ENCODE results near the gene DNTT. TPM values are rescaled to one million over a fixed set of nuclear protein-coding genes. Genes with fewer than 3 reads are reported as not detected.

DNTT gene
- total RNA-seq, 1 donor from 2014 or later, result not detected

DNA sequence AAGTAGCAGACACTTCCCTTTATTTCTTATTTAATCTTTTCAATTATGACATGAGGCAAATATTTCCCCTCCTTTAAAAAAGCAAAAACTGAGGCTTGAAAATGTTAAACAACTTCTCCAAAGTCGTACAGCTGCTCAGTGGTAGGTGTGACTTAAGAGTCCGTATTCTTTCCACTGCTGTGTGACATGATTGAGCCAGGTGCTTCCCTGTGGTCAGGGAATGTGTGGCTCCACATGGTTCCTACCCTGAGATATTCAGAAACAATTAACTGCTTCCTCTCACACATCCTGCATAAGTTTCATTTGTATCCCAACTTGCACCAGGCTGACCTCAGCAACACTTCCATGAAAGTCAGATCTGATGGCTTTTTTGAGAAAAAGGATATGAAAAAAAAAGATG lies 41.0 kb downstream of the DNTT start:
- no peak overlapping the region for H3K27ac Mint-ChIP-seq
- TF ChIP-seq, protein P1, sequence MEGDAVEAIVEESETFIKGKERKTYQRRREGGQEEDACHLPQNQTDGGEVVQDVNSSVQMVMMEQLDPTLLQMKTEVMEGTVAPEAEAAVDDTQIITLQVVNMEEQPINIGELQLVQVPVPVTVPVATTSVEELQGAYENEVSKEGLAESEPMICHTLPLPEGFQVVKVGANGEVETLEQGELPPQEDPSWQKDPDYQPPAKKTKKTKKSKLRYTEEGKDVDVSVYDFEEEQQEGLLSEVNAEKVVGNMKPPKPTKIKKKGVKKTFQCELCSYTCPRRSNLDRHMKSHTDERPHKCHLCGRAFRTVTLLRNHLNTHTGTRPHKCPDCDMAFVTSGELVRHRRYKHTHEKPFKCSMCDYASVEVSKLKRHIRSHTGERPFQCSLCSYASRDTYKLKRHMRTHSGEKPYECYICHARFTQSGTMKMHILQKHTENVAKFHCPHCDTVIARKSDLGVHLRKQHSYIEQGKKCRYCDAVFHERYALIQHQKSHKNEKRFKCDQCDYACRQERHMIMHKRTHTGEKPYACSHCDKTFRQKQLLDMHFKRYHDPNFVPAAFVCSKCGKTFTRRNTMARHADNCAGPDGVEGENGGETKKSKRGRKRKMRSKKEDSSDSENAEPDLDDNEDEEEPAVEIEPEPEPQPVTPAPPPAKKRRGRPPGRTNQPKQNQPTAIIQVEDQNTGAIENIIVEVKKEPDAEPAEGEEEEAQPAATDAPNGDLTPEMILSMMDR (IDR thresholded peaks at IDR 0.05; ENCODE audit: unreplicated experiment), result no peak
- H3K4me3 Mint-ChIP-seq (ENCODE audit: low read depth), result no peak overlapping the region
- no peaks in the 10 kb centered on the region for H3K36me3 Mint-ChIP-seq (ENCODE audit: insufficient read depth)
- H3K9me3 Mint-ChIP-seq (ENCODE audit: low read depth), result peaks cover 7% of the 10 kb centered on the region
- no peaks in the 10 kb centered on the region for H3K4me1 Mint-ChIP-seq (ENCODE audit: low read depth)
- peaks cover 2% of the 10 kb centered on the region for H3K27me3 Mint-ChIP-seq
- no peak for DNase-seq (ENCODE audit: low spot score, unreplicated experiment)

GRCh38 chr10:96346295-96346694 lies 42.1 kb downstream of the DNTT start:
- TF ChIP-seq, protein P1 (IDR thresholded peaks at IDR 0.05; ENCODE audit: unreplicated experiment), result no peak
- H3K4me1 Mint-ChIP-seq (ENCODE audit: low read depth), result no peaks in the 10 kb centered on the region
- H3K27ac Mint-ChIP-seq, result no peak overlapping the region
- peaks cover 7% of the 10 kb centered on the region for H3K9me3 Mint-ChIP-seq (ENCODE audit: low read depth)
- no peaks in the 10 kb centered on the region for H3K36me3 Mint-ChIP-seq (ENCODE audit: insufficient read depth)
- H3K4me3 Mint-ChIP-seq (ENCODE audit: low read depth), result no peak overlapping the region
- DNase-seq (ENCODE audit: low spot score, unreplicated experiment), result no peak
- H3K27me3 Mint-ChIP-seq, result peaks cover 2% of the 10 kb centered on the region

DNA sequence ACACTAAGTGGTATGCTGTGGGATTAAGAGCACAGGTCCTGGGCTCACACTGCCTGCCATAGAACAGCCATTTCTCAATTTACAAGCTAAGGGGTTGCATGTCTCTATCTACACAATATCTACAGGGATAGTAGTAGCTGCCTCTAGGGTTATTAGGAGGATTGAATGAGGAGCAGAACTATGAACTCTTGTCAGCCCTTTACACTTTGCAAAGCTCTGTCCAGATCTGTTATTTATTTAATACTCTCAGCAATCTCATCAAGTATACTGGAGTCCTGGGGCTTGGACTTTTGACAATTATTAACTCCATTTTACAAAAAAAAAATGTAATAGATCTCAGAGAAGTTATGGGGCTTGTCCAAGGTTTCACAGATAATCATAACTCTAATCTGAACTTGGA lies 47.8 kb downstream of the DNTT start:
- Mint-ChIP-seq H3K27me3 (no peaks in the 10 kb centered on the region), H3K36me3 (ENCODE audit: insufficient read depth) (no peaks in the 10 kb centered on the region)
- TF ChIP-seq, protein P1 (IDR thresholded peaks at IDR 0.05; ENCODE audit: unreplicated experiment), result no peak

GRCh38 chr10:96352582-96352981 lies 48.3 kb downstream of the DNTT start:
- peaks cover 4% of the 10 kb centered on the region for H3K4me1 Mint-ChIP-seq (ENCODE audit: low read depth)
- no peak overlapping the region for H3K4me3 Mint-ChIP-seq (ENCODE audit: low read depth)
- no peaks in the 10 kb centered on the region for H3K27me3 Mint-ChIP-seq
- DNase-seq (ENCODE audit: low spot score, unreplicated experiment), result no peak
- H3K36me3 Mint-ChIP-seq (ENCODE audit: insufficient read depth), result no peaks in the 10 kb centered on the region
- TF ChIP-seq, protein P1 (IDR thresholded peaks at IDR 0.05; ENCODE audit: unreplicated experiment), result no peak
- no peaks in the 10 kb centered on the region for H3K9me3 Mint-ChIP-seq (ENCODE audit: low read depth)
- H3K27ac Mint-ChIP-seq, result no peak overlapping the region

More for the DNA sequence above, 47.8 kb downstream of the DNTT start:
- no peak overlapping the region for H3K4me3 Mint-ChIP-seq (ENCODE audit: low read depth)
- H3K27ac Mint-ChIP-seq, result no peak overlapping the region
- H3K4me1 Mint-ChIP-seq (ENCODE audit: low read depth), result peaks cover 4% of the 10 kb centered on the region
- H3K9me3 Mint-ChIP-seq (ENCODE audit: low read depth), result no peaks in the 10 kb centered on the region
- DNase-seq (ENCODE audit: low spot score, unreplicated experiment), result no peak

- DNase-seq (ENCODE audit: low spot score, unreplicated experiment), result no peak
- H3K4me3 Mint-ChIP-seq (ENCODE audit: low read depth), result no peak overlapping the region
- H3K4me1 Mint-ChIP-seq (ENCODE audit: low read depth), result peaks cover 4% of the 10 kb centered on the region
- no peak overlapping the region for H3K27ac Mint-ChIP-seq
- H3K27me3 Mint-ChIP-seq, result peaks cover 4% of the 10 kb centered on the region
- H3K9me3 Mint-ChIP-seq (ENCODE audit: low read depth), result no peaks in the 10 kb centered on the region
- H3K36me3 Mint-ChIP-seq (ENCODE audit: insufficient read depth), result no peaks in the 10 kb centered on the region
- TF ChIP-seq, protein P1 (IDR thresholded peaks at IDR 0.05; ENCODE audit: unreplicated experiment), result no peak
Observed at GRCh38 chr10:96357038-96357620, 52.9 kb downstream of the DNTT start.
